NB4 (cell line): ENCODE measurements around the gene DDX6.

Experiments
- MYC ChIP-seq: IDR thresholded peaks from 2 replicates; pipeline ENCODE4 v1.6.1; 2011; ENCODE audit warnings: low read depth, low read length
- POLR2A ChIP-seq: IDR thresholded peaks from 2 replicates; pipeline ENCODE4 v1.6.1; 2011; ENCODE audit warnings: mild to moderate bottlenecking; ENCODE audit not compliant: insufficient read length; ENCODE audit errors: extremely low read depth
- TF ChIP-seq, protein P1 (sequence below): IDR thresholded peaks from one replicate; pipeline ENCODE4 v1.5.1; 2012; ENCODE audit warnings: low read depth, low read length
- TF ChIP-seq, protein P2 (sequence below): IDR thresholded peaks from 2 replicates; pipeline ENCODE4 v1.6.1; 2011; ENCODE audit warnings: low read depth, low read length

DNA sequence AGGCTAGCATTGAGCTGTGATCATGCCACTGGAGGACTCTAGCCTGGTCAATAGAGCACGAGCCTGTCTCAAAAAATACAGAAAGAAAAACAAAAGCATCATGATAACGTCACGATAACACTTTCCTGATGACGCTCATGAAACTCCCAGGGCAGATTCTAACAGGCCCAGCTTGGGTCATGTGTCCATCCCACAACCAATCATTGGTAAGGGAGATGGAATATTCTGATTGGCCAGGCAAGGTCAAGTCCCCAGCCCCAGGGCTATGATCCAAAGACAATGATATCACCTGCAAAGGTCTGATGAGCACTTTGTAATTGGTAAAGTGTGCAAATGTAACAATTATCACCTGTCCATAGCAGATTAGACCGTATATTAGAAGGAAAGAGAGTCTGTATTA lies 21.5 kb upstream of the DDX6 start:
- TF ChIP-seq, protein P1, sequence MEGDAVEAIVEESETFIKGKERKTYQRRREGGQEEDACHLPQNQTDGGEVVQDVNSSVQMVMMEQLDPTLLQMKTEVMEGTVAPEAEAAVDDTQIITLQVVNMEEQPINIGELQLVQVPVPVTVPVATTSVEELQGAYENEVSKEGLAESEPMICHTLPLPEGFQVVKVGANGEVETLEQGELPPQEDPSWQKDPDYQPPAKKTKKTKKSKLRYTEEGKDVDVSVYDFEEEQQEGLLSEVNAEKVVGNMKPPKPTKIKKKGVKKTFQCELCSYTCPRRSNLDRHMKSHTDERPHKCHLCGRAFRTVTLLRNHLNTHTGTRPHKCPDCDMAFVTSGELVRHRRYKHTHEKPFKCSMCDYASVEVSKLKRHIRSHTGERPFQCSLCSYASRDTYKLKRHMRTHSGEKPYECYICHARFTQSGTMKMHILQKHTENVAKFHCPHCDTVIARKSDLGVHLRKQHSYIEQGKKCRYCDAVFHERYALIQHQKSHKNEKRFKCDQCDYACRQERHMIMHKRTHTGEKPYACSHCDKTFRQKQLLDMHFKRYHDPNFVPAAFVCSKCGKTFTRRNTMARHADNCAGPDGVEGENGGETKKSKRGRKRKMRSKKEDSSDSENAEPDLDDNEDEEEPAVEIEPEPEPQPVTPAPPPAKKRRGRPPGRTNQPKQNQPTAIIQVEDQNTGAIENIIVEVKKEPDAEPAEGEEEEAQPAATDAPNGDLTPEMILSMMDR: no peak
- TF ChIP-seq POLR2A (no peak), MYC (no peak)
- TF ChIP-seq, protein P2, sequence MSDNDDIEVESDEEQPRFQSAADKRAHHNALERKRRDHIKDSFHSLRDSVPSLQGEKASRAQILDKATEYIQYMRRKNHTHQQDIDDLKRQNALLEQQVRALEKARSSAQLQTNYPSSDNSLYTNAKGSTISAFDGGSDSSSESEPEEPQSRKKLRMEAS: no peak
